HG02571 (cell line): ENCODE data around the gene PLEKHG1.

ENCODE experiments used
- ATAC-seq: cut with Tn5 transposase; IDR thresholded peaks from one replicate; pipeline ENCODE4 v1.9.1; 2021; ENCODE audit warnings: mild to moderate bottlenecking, moderate library complexity; ENCODE audit not compliant: unreplicated experiment

PLEKHG1 gene

GRCh38 chr6:150637266-150637665 lies 37.6 kb downstream of the PLEKHG1 start:
- no peak for ATAC-seq

GRCh38 chr6:150638267-150638666 lies 38.6 kb downstream of the PLEKHG1 start:
- ATAC-seq = no peak

GRCh38 chr6:150638765-150639164 lies 39.1 kb downstream of the PLEKHG1 start:
- no peak for ATAC-seq

- no peak for ATAC-seq
Measured at GRCh38 chr6:150639823-150640331, 40.2 kb downstream of the PLEKHG1 start.

- ATAC-seq = no peak
Measured at GRCh38 chr6:150640556-150641209, 41.0 kb downstream of the PLEKHG1 start.

GRCh38 chr6:150641398-150642139 lies 41.9 kb downstream of the PLEKHG1 start:
- peak; percentile 52 for ATAC-seq

- ATAC-seq = no peak
Measured at GRCh38 chr6:150646228-150646627, 46.5 kb downstream of the PLEKHG1 start.

GRCh38 chr6:150647051-150647450 lies 47.4 kb downstream of the PLEKHG1 start:
- no peak for ATAC-seq
